A673 (cell line): ENCODE measurements around the gene ADCY5. TPM values are rescaled to one million over a fixed set of nuclear protein-coding genes. Genes with fewer than 3 reads are reported as not detected.

ENCODE experiments used
- BruUV-seq: library from RNA; stranded (reverse); fragments of 400-500 nt; replicated peaks from 2 replicates; lab custom pipeline; 2021; lab: Mats Ljungman, UMichigan
- CTCF ChIA-PET: fragments of 300-600 bp; sonication (Branson Sonifier 250); formaldehyde crosslinking; loops from one replicate; lab custom pipeline; 2022; ENCODE audit warnings: antibody characterized with exemption; lab: Charles Lee
- POLR2A ChIA-PET: fragments of 300-600 bp; sonication (Branson Sonifier 250); formaldehyde crosslinking; loops from one replicate; lab custom pipeline; 2022; ENCODE audit warnings: antibody characterized with exemption; ENCODE audit not compliant: low non-redundant PET; lab: Charles Lee
- DNase-seq: peaks from one replicate; pipeline ENCODE4 v3.0.0-alpha.2; 2015; ENCODE audit warnings: low spot score
- H3K27ac ChIP-seq: fragments of 200-600 bp; sonication (generic); 2 replicates; pipeline ENCODE4 v1.5.1; 2016; ENCODE audit warnings: mixed run types, low read depth, mild to moderate bottlenecking, mixed read lengths, antibody characterized with exemption, low read length; ENCODE audit not compliant: poor library complexity, severe bottlenecking
- H3K27me3 ChIP-seq: fragments of 200-600 bp; sonication (generic); replicated peaks from 2 replicates; pipeline ENCODE4 v1.6.1; 2017; ENCODE audit warnings: mixed run types, low read depth, mild to moderate bottlenecking, mixed read lengths, antibody characterized with exemption, low read length; ENCODE audit not compliant: insufficient read depth, poor library complexity
- H3K36me3 ChIP-seq: fragments of 200-600 bp; sonication (generic); 2 replicates; pipeline ENCODE4 v1.6.1; 2016; ENCODE audit warnings: mixed run types, mild to moderate bottlenecking, mixed read lengths, antibody characterized with exemption, low read length; ENCODE audit not compliant: insufficient read depth, poor library complexity, severe bottlenecking
- H3K4me1 ChIP-seq: fragments of 200-600 bp; sonication (generic); 2 replicates; pipeline ENCODE4 v1.6.1; 2017; ENCODE audit warnings: mixed run types, mild to moderate bottlenecking, mixed read lengths, antibody characterized with exemption, low read length; ENCODE audit not compliant: insufficient read depth, poor library complexity, severe bottlenecking
- H3K4me3 ChIP-seq: fragments of 200-600 bp; sonication (generic); 2 replicates; pipeline ENCODE4 v1.5.1; 2016; ENCODE audit warnings: low read depth, mixed run types, mild to moderate bottlenecking, mixed read lengths, low read length; ENCODE audit not compliant: poor library complexity, severe bottlenecking
- H3K9me3 ChIP-seq: fragments of 200-600 bp; sonication (generic); 2 replicates; pipeline ENCODE4 v1.6.1; 2016; ENCODE audit warnings: mixed run types, low read depth, mild to moderate bottlenecking, mixed read lengths, antibody characterized with exemption, low read length; ENCODE audit not compliant: poor library complexity, severe bottlenecking
- EZH2 ChIP-seq: fragments of 200-600 bp; sonication (generic); IDR thresholded peaks from 2 replicates; pipeline ENCODE4 v1.6.1; 2017; ENCODE audit warnings: borderline replicate concordance, low read depth, mild to moderate bottlenecking, mixed read lengths, antibody characterized with exemption, low read length; ENCODE audit not compliant: poor library complexity, severe bottlenecking
- intact Hi-C: fragments of 100-400 bp; cut with micrococcal nuclease; formaldehyde crosslinking; loops from one replicate; pipeline ENCODE4 v1.10.0; 2022; ENCODE audit not compliant: unreplicated experiment
- total RNA-seq: library from RNA; stranded (reverse); gene quantifications from 2 replicates; pipeline ENCODE4 v1.2.3, GENCODE V29; 2021
- TF ChIP-seq, protein P1 (sequence below): fragments of 300-800, 200-600 bp; sonication (generic); conservative IDR thresholded peaks from 2 replicates; pipeline ENCODE4 v1.5.1; 2017; ENCODE audit warnings: low read depth, mild to moderate bottlenecking, antibody characterized with exemption, low read length, moderate library complexity, mixed read lengths

ADCY5 gene
- total RNA-seq, 1 experiment from 2014 or later: 0.21 TPM

DNA sequence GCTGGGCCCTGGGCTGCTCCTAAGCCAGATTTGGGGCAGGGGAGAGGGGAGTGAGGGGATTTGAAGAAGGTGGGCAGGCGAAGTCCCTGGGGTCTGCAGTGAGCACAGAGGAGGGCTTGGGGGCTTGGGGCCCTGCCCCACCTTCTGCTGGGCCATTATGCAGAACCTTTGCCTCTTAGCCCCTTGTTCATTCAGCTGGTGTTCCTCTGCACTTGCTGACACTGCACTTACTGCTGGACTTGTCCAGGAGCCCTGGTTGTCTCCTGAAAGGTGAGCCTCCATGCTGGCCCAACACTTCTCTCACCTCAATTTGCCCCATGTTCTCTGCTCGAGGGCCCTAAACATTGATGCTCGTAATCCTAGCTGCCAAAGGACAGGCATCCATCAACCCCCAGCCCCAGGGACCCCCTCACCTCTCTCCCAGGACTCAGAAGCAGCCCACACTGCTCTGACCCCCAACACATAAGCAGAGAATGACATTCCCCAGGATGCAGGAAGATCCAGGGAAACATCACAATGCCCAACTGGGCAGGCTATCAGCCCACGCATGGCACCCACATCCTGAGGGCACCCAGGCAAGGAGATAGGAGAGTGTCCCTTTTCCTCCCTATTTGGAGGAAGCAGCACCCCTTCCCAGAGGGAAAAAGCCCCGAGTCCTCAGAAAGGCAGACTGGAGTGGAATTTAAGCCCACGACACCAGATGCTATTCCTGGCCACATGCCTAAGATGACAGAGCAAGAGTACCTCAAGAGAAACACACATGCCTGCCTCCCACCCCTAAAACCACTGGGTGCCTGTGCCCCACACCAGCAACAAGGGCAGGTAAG is 76.8 kb downstream of the ADCY5 start:
- no peak for DNase-seq
- TF ChIP-seq EZH2: no peak
- TF ChIP-seq, protein P1, sequence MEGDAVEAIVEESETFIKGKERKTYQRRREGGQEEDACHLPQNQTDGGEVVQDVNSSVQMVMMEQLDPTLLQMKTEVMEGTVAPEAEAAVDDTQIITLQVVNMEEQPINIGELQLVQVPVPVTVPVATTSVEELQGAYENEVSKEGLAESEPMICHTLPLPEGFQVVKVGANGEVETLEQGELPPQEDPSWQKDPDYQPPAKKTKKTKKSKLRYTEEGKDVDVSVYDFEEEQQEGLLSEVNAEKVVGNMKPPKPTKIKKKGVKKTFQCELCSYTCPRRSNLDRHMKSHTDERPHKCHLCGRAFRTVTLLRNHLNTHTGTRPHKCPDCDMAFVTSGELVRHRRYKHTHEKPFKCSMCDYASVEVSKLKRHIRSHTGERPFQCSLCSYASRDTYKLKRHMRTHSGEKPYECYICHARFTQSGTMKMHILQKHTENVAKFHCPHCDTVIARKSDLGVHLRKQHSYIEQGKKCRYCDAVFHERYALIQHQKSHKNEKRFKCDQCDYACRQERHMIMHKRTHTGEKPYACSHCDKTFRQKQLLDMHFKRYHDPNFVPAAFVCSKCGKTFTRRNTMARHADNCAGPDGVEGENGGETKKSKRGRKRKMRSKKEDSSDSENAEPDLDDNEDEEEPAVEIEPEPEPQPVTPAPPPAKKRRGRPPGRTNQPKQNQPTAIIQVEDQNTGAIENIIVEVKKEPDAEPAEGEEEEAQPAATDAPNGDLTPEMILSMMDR: no peak
- no TSS peak for BruUV-seq
- CTCF ChIA-PET: no interaction called here
- Histone ChIP-seq H3K4me1 (no peaks in the 10 kb centered on the region), H3K4me3 (no peak overlapping the region), H3K9me3 (no peaks in the 10 kb centered on the region), H3K27me3 (no peaks in the 10 kb centered on the region), H3K27ac (no peak overlapping the region), H3K36me3 (no peaks in the 10 kb centered on the region)
- POLR2A ChIA-PET: no interaction called here
- intact Hi-C loops: no loop called here

- Histone ChIP-seq H3K27ac (no peak overlapping the region), H3K4me1 (no peaks in the 10 kb centered on the region), H3K36me3 (no peaks in the 10 kb centered on the region), H3K9me3 (no peaks in the 10 kb centered on the region), H3K27me3 (no peaks in the 10 kb centered on the region), H3K4me3 (no peak overlapping the region)
- intact Hi-C loops: no loop called here
- no TSS peak for BruUV-seq
- no peak for DNase-seq
- ChIA-PET POLR2A (no interaction called here), CTCF (no interaction called here)
- TF ChIP-seq, protein P1: no peak
- no peak for TF ChIP-seq EZH2
These were observed 77.5 kb downstream of the ADCY5 start for GRCh38 chr3:123371426-123371825.

GRCh38 chr3:123370819-123371218 is 78.1 kb downstream of the ADCY5 start:
- no peak for TF ChIP-seq EZH2
- TF ChIP-seq, protein P1: no peak
- no peak for DNase-seq
- ChIA-PET CTCF (no interaction called here), POLR2A (interaction anchor here (0.5 kb wide), 1 partner anchor 99 kb away, joined by 3 read pairs; no protein-coding TSS in a partner anchor)
- H3K9me3 ChIP-seq: no peaks in the 10 kb centered on the region
- H3K27ac ChIP-seq: no peak overlapping the region
- no peak overlapping the region for H3K4me3 ChIP-seq
- no peaks in the 10 kb centered on the region for H3K36me3 ChIP-seq
- no peaks in the 10 kb centered on the region for H3K4me1 ChIP-seq
- no peaks in the 10 kb centered on the region for H3K27me3 ChIP-seq
- BruUV-seq: no TSS peak
- intact Hi-C loops: no loop called here
